Suprapubic skin (tissue), 3 donors: ENCODE measurements around the gene HRNR.

Source experiments
- POLR2AphosphoS5 ChIP-seq, 3 donors: sonication (generic); formaldehyde crosslinking; IDR thresholded peaks; one replicate each; pipeline ENCODE4 v1.6.1; 2017; ENCODE audit warnings: antibody characterized with exemption in 3 of 3
- TF ChIP-seq, protein P1 (sequence below), 2 donors: fragments of 200-600 bp in 1 of 2; fragments of 450-650 bp in 1 of 2; sonication (generic) in 1 of 2; IDR thresholded peaks; one replicate each; pipeline ENCODE4 v1.5.1; 2016 to 2019; ENCODE audit warnings: antibody characterized with exemption in 2 of 2, mild to moderate bottlenecking in 1 of 2, moderate library complexity in 1 of 2

DNA sequence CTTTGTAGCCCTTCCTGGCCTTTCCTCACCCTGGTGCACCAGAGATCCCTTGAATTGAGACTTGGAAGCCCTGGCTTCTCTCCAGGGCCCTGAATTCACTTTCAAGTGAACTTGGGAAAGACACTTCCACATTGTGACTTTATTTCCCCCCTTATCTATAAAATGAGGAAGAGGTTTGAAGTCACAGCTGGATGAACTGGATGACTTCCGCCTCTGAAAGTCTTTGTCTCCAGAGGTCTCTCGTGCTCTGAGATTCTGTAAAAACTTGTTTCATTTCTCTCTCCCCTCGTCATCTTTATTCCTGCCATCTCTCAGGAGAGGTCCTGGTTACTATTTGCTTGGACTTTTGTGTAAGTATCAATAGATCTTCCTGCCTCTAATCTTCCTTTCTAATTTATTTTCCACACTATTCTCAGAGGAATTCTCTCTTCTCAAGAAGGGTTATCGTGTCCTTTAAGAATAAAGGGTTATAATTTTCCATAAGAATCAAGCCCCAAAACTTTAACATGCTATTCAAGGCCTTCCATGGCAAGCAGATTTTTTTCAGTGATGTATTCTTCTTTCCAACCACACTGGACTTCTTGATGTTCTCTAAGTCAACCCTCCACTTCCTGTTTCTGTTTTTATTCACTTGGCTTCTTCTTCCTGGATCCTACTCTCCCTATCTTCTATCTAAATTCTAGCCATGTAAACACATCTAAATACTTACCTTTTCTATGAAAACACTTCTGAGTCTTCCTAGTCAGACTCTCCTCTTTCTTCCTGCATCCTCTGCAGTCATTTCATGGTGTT lies 58.5 kb downstream of the HRNR start:
- TF ChIP-seq, protein P1, sequence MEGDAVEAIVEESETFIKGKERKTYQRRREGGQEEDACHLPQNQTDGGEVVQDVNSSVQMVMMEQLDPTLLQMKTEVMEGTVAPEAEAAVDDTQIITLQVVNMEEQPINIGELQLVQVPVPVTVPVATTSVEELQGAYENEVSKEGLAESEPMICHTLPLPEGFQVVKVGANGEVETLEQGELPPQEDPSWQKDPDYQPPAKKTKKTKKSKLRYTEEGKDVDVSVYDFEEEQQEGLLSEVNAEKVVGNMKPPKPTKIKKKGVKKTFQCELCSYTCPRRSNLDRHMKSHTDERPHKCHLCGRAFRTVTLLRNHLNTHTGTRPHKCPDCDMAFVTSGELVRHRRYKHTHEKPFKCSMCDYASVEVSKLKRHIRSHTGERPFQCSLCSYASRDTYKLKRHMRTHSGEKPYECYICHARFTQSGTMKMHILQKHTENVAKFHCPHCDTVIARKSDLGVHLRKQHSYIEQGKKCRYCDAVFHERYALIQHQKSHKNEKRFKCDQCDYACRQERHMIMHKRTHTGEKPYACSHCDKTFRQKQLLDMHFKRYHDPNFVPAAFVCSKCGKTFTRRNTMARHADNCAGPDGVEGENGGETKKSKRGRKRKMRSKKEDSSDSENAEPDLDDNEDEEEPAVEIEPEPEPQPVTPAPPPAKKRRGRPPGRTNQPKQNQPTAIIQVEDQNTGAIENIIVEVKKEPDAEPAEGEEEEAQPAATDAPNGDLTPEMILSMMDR (IDR thresholded peaks at IDR 0.05) = no peak
- no peak for TF ChIP-seq POLR2AphosphoS5 (IDR thresholded peaks at IDR 0.05)
